Endodermal cell (in vitro differentiated cells): Measurements from ENCODE around the gene KRT6B. TPM values are rescaled to one million over a fixed set of nuclear protein-coding genes. Genes with fewer than 3 reads are reported as not detected.

ENCODE experiments used
- DNase-seq: peaks from one replicate; pipeline ENCODE4 v3.0.0-alpha.2; 2017
- H3K27ac ChIP-seq: 2 replicates; pipeline ENCODE4 v1.5.1; 2013; ENCODE audit warnings: mild to moderate bottlenecking, low read depth, low read length, moderate library complexity
- H3K27me3 ChIP-seq: 2 replicates; pipeline ENCODE4 v1.6.1; 2013; ENCODE audit warnings: mild to moderate bottlenecking, low read length, moderate library complexity; ENCODE audit not compliant: insufficient read depth, control insufficient read depth, poor library complexity, severe bottlenecking
- H3K36me3 ChIP-seq: 2 replicates; pipeline ENCODE4 v1.7.0; 2013; ENCODE audit warnings: mild to moderate bottlenecking, low read length, moderate library complexity; ENCODE audit not compliant: control insufficient read depth, insufficient read depth
- H3K4me1 ChIP-seq: one replicate; pipeline ENCODE4 v1.7.0; 2013; ENCODE audit warnings: low read length; ENCODE audit not compliant: control insufficient read depth, insufficient read depth
- H3K4me3 ChIP-seq: 2 replicates; pipeline ENCODE4 v1.5.1; 2013; ENCODE audit warnings: mild to moderate bottlenecking, low read length, moderate library complexity
- H3K9ac ChIP-seq: 2 replicates; pipeline ENCODE4 v1.6.1; 2013; ENCODE audit warnings: mild to moderate bottlenecking, low read length, moderate library complexity; ENCODE audit not compliant: poor library complexity, severe bottlenecking; ENCODE audit errors: extremely low read depth
- H3K9me3 ChIP-seq: 2 replicates; pipeline ENCODE4 v1.6.1; 2013; ENCODE audit warnings: mild to moderate bottlenecking, low read length, moderate library complexity; ENCODE audit not compliant: control insufficient read depth
- H3K27ac Mint-ChIP-seq: 2 replicates; pipeline ENCODE4 v1.8.0; 2020; ENCODE audit warnings: mixed read lengths
- H3K27me3 Mint-ChIP-seq: 2 replicates; pipeline ENCODE4 v1.8.0; 2021; ENCODE audit warnings: mild to moderate bottlenecking, mixed read lengths; ENCODE audit not compliant: insufficient read depth
- H3K36me3 Mint-ChIP-seq: 2 replicates; pipeline ENCODE4 v1.8.0; 2020; ENCODE audit warnings: low read depth, mixed read lengths
- H3K4me1 Mint-ChIP-seq: 2 replicates; pipeline ENCODE4 v1.8.0; 2020; ENCODE audit warnings: mixed read lengths
- H3K4me3 Mint-ChIP-seq: 2 replicates; pipeline ENCODE4 v1.8.0; 2020; ENCODE audit warnings: mild to moderate bottlenecking, moderate library complexity, mixed read lengths
- H3K9me3 Mint-ChIP-seq: 2 replicates; pipeline ENCODE4 v1.8.0; 2020; ENCODE audit warnings: mild to moderate bottlenecking, mixed read lengths
- WGBS, 2 experiments: methylation state at CpG; one replicate each; pipeline versions ENCODE4 v1.1.5 to v1.1.7; 2013; ENCODE audit warnings: missing lambda C conversion rate in 2 of 2, mixed read lengths in 1 of 2; ENCODE audit not compliant: insufficient coverage in 1 of 2, insufficient read length in 1 of 2; 5-methylcytosine and 5-hydroxymethylcytosine counted together
- total RNA-seq, 2 donors: library from RNA; stranded (reverse); fragmentation: NEBNext Ultra II Directional in 1 of 2; extraction: Animal tissue kit (Norgen Biotek cat#: 25700) in 1 of 2; gene quantifications; 2 replicates in 1 of 2; 3 replicates in 1 of 2; pipeline ENCODE4 v1.2.1, GENCODE V29; 2021
- TF ChIP-seq, protein P1 (sequence below): fragments of 200-600 bp; sonication (generic); conservative IDR thresholded peaks from 2 replicates; pipeline ENCODE4 v1.5.0; 2021; ENCODE audit warnings: antibody characterized with exemption, mild to moderate bottlenecking

KRT6B gene
- total RNA-seq, 2 donors from 2014 or later: not detected

- peaks cover 30% of the 10 kb centered on the region for H3K27me3 Mint-ChIP-seq
- H3K36me3 Mint-ChIP-seq: no peaks in the 10 kb centered on the region
- H3K27ac Mint-ChIP-seq: no peak overlapping the region
Measured at GRCh38 chr12:52428121-52428520, 23.8 kb downstream of the KRT6B start.

DNA sequence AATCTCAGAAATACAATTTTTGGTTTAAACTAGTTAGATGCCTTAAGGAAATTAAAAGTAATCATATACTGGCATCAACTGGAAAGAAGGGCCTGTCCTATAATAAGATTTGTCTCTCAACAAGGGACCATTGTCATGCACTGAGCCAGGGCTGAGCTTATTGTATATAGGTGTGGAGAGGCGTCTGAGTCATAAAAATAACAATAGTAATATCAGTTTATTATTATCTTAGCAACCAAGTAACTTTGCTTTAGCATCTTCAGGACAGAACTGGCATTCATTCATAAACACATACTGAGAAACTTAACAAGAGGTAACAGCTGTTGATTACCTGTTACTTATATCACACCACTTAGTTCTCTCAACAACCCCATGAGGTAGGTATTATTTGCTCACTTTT lies 24.9 kb downstream of the KRT6B start:
- DNase-seq: no peak
- no peak overlapping the region for H3K4me3 ChIP-seq
- Mint-ChIP-seq H3K27ac (no peak overlapping the region), H3K27me3 (peaks cover 24% of the 10 kb centered on the region), H3K4me1 (no peaks in the 10 kb centered on the region), H3K36me3 (no peaks in the 10 kb centered on the region), H3K4me3 (no peak overlapping the region), H3K9me3 (no peaks in the 10 kb centered on the region)
- no CpG with 5 or more reads among the region's 1 CpG for WGBS, 2 experiments
- no peaks in the 10 kb centered on the region for H3K36me3 ChIP-seq
- TF ChIP-seq, protein P1, sequence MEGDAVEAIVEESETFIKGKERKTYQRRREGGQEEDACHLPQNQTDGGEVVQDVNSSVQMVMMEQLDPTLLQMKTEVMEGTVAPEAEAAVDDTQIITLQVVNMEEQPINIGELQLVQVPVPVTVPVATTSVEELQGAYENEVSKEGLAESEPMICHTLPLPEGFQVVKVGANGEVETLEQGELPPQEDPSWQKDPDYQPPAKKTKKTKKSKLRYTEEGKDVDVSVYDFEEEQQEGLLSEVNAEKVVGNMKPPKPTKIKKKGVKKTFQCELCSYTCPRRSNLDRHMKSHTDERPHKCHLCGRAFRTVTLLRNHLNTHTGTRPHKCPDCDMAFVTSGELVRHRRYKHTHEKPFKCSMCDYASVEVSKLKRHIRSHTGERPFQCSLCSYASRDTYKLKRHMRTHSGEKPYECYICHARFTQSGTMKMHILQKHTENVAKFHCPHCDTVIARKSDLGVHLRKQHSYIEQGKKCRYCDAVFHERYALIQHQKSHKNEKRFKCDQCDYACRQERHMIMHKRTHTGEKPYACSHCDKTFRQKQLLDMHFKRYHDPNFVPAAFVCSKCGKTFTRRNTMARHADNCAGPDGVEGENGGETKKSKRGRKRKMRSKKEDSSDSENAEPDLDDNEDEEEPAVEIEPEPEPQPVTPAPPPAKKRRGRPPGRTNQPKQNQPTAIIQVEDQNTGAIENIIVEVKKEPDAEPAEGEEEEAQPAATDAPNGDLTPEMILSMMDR: no peak
- no peak overlapping the region for H3K27ac ChIP-seq
- H3K4me1 ChIP-seq: no peaks in the 10 kb centered on the region
- H3K9me3 ChIP-seq: no peaks in the 10 kb centered on the region
- peaks cover 12% of the 10 kb centered on the region for H3K27me3 ChIP-seq
- no peak overlapping the region for H3K9ac ChIP-seq

More at GRCh38 chr12:52428121-52428520, 23.8 kb downstream of the KRT6B start:
- H3K4me1 ChIP-seq: no peaks in the 10 kb centered on the region
- 84 to 100% methylated on average over 6 to 10 of the region's 10 CpGs for WGBS, 2 experiments
- H3K27ac ChIP-seq: no peak overlapping the region
- DNase-seq: peak; percentile 83
- no peaks in the 10 kb centered on the region for H3K9me3 Mint-ChIP-seq
- no peak overlapping the region for H3K4me3 Mint-ChIP-seq
- H3K4me3 ChIP-seq: no peak overlapping the region
- peaks cover 12% of the 10 kb centered on the region for H3K27me3 ChIP-seq
- H3K4me1 Mint-ChIP-seq: no peaks in the 10 kb centered on the region
- TF ChIP-seq, protein P1: peak; percentile 62
- H3K9me3 ChIP-seq: no peaks in the 10 kb centered on the region
- no peak overlapping the region for H3K9ac ChIP-seq
- H3K36me3 ChIP-seq: no peaks in the 10 kb centered on the region

- Mint-ChIP-seq H3K4me1 (no peaks in the 10 kb centered on the region), H3K27me3 (peaks cover 21% of the 10 kb centered on the region), H3K36me3 (no peaks in the 10 kb centered on the region), H3K27ac (no peak overlapping the region), H3K4me3 (no peak overlapping the region), H3K9me3 (no peaks in the 10 kb centered on the region)
- Histone ChIP-seq H3K36me3 (no peaks in the 10 kb centered on the region), H3K9ac (no peak overlapping the region), H3K9me3 (no peaks in the 10 kb centered on the region), H3K4me1 (no peaks in the 10 kb centered on the region), H3K27ac (no peak overlapping the region), H3K27me3 (peaks cover 5% of the 10 kb centered on the region), H3K4me3 (no peak overlapping the region)
- no peak for DNase-seq
- 92 to 100% methylated on average over 2 of the region's 2 CpGs for WGBS, 2 experiments
- TF ChIP-seq, protein P1: no peak
Measured at GRCh38 chr12:52426034-52426433, 25.9 kb downstream of the KRT6B start.
